HG03159 (cell line): ENCODE results near the gene PAX2.

Source experiments
- ATAC-seq: cut with Tn5 transposase; IDR thresholded peaks from one replicate; pipeline ENCODE4 v1.9.1; 2021; ENCODE audit warnings: mild to moderate bottlenecking, moderate library complexity; ENCODE audit not compliant: unreplicated experiment

The PAX2 gene

GRCh38 chr10:100831742-100832141 is 86.4 kb downstream of the PAX2 start:
- no peak for ATAC-seq

DNA sequence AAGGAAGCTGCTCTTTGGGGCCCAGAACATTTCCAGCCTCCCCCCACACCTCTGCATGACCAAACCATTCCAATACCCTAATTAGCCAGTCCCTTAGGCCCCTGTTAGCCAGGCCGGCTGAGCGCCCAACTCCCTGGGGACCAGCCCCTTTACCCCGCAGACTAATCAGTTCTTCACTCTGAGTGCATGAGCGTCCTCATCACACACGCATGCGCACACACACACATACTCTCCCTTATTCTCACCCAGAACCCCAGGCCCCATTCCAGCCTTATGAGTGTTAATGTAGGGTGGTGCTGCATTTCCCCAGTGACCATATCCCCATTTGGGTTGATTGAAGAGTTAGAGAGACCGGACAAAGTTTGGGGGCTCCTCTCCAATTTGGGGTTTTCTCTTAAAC is 90.4 kb downstream of the PAX2 start:
- no peak for ATAC-seq

DNA sequence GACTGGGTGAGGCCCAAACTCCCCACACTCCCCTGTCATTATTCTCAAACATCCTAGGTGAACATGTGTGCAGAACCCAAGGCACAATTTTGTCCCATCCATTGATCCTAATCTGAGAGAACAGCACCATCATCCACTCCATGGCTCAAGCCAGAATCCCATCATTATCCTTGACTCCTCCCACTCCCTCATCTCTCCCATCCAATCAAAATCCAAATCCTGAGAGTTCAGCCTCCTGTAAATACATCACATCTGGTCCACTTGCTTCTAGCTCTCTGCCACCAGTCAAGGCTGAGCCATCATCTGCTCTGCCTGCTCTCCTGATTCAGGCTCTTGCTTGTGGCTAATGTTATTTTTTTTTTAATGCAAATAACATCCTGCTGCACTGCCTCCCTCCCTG is 91.5 kb downstream of the PAX2 start:
- ATAC-seq, result no peak

- ATAC-seq, result no peak
These were observed 91.9 kb downstream of the PAX2 start for GRCh38 chr10:100837300-100837699.

DNA sequence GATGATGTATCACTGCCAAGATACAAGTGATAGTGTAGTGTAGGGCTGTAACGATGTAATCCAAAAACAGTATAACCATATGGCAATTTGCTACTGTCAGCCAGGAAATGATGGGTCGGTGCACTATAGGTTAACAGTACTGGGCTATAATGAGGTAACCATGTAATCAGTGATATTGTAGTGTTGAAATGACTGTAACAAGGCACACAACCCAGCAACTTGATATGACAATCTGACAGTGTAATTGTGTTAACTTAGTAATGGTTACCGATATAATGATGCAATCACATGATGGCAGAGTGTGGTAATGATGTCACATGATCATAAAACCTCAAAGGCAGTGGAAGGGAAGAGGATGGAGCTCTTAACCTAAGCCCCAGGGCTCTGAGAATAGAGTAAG is 93.6 kb downstream of the PAX2 start:
- ATAC-seq, result no peak

DNA sequence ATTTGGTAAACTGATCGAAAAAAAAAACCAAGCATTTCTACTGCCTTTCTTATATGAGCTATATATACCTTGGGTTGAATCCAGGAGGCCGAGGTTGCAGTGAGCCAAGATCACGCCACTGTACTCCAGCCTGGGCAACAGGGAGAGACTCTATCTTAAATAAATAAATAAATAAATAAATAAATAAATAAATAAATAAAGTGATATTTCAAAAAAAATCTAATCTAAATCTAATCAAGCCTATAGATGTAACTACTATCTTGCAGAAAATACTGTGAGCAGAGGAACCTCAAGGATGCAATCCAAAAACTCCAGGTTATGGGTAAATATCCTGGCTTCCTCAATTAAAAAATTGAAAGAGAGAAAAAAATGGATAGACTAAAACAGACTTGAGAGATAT is 96.1 kb downstream of the PAX2 start:
- ATAC-seq, result no peak

GRCh38 chr10:100847440-100847839 is 102.1 kb downstream of the PAX2 start:
- no peak for ATAC-seq

DNA sequence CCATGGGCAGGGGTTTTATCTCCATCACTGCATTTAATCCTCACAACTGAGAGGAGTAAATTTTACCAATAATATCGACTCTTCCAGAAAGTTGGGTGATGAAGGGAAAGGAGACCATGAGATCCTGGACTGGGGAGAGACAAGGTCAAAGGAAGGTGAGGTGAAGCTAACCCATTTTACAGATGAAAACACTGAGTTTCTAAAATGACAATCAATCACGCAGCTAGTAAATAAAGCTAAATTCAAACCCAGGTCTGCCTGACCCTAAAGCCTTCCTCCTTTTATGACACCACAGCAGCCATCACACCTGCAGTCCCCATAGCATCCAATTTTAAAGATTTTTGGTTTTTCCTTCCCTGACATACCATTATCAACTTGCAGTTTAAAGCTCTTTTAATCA is 103.4 kb downstream of the PAX2 start:
- ATAC-seq, result no peak

GRCh38 chr10:100858261-100858660 is 112.9 kb downstream of the PAX2 start:
- ATAC-seq, result no peak

DNA sequence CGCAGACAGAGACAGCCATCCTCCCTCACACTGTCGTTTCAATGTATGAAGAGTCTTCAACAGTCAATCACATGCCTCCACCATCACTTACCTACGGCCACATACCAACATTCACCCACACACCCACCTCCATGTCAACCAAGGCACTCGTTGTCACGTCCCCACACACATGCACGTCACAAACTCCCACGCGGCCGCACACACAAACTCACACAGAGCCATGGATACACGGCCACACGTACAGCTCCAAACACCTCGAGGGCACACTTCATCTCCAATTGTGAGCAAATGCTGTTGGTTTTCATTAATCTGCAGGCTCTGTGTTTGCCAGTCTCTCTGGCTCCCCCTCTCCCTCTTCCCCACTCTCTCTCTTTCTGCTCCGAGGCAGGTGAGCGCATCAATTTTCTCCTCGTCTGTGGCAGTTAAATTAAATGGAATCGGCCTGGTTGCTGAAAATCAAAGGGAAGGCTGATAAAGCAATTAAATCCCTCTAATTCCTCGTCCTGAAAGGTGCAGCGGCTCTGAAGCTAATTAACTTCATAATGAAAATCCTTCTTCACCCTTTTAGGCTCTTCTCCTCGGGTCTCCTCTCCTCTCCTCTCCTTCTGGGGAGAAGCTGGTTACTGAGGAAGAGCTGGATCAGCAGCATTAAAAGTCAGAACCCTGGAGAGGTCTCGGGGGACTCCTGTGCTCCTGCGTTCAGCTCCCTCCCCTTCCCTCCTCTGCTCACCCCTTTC is 113.5 kb downstream of the PAX2 start:
- no peak for ATAC-seq

GRCh38 chr10:100859484-100859763 is 114.0 kb downstream of the PAX2 start:
- no peak for ATAC-seq

DNA sequence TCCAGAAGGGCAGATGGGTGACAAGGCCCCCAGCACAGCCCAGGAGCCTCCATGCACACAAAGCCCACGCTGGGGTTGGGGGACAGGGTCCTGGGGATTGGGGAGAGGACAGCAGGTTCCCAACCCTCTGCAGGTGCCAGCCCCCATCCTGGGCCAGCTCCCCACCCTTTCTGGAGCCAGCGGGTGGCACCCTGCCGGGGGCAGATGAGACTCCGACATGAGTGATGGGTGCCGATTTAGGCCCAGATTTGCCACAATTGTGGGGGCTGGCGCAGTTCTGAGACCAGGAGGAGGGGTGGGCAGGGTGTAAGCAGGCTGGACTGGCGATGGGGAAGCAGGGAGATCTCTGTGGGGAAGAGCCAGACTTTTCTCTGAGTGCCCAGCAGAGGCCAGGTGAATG is 118.1 kb downstream of the PAX2 start:
- no peak for ATAC-seq

- no peak for ATAC-seq
These were observed 118.9 kb downstream of the PAX2 start for GRCh38 chr10:100864036-100864885.

DNA sequence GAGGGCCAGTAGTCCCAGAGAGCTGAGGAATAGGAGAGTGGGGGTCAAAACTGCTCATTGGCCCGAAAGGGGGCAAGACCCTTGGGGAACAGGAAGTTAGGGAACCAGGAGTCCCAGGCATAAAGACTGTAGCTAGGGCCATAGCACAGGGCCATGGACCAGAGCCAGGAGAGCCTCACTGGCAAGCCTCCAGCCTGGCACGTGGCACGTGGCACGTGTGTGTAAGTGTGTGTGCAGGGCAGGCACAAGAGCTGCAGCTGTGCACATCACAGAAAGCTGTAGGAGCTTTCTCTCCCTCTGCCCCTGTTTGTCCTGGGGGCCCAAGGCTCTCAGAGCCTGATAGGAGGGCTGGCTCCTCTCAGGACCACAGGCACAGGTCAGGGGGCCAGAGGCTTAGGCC is 119.6 kb downstream of the PAX2 start:
- ATAC-seq, result no peak

DNA sequence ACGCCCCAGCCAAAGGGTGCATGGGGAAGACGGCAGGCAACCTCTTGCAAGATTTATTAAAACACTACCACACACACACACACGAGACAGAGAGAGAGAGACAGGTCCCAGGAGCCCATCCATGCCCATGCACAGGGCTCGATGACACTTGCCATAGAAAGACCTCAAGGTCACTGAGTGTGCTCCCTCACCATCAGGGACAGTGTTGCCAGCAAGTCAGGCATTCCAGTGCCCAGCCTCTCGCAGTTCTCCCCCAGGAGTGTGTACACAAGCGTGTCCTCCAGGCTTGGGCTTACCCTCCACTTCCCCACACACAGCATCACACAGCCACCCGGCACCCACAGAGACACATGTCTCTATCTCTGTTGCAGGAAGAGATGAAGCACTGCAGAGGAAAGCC is 120.6 kb downstream of the PAX2 start:
- no peak for ATAC-seq

GRCh38 chr10:100866575-100867098 is 121.3 kb downstream of the PAX2 start:
- ATAC-seq, result no peak

- ATAC-seq, result no peak
These were observed 122.0 kb downstream of the PAX2 start for GRCh38 chr10:100867261-100867963.

- ATAC-seq, result no peak
These were observed 123.0 kb downstream of the PAX2 start for GRCh38 chr10:100868382-100868781.

- no peak for ATAC-seq
These were observed 124.0 kb downstream of the PAX2 start for GRCh38 chr10:100869399-100869798.

DNA sequence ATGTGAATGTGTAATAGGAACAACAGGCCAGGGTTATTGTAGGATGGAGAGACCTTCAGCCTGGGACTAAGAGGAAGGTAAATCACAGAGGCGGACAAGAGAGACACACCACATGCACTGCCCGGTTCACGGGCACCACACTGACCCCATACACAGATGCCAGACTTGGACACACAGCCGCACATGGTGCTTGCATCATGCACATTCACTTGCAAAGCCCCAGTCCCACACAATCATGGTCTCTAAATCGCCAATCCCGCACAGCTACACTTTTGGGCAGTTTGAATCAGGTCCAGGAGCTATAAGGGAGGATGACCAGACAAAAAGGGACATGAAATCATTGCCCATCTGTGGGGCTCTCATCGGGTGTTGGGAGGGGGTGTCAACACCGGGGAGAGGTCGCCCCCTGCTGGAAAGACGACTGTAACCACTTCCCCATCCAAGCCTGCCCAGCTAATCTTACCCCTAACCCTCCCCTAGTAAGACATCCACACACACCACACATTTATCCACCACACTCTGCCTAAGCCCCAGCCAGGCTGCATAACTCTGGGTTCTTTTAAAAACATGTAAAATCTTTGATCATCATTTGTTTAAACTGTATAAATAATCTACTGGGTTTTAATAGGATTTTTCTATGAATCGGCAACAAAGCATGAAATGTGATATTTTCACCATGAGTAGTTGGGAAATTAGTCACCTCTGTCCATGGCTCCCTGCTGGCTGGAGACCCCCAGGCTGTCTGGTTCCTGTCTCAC is 126.8 kb downstream of the PAX2 start:
- no peak for ATAC-seq
